ENCODE data around the gene VPS4A. TPM values are rescaled to one million over a fixed set of nuclear protein-coding genes. Genes with fewer than 3 reads are reported as not detected.

The VPS4A gene
- total and polyA plus RNA-seq, 10 of the 15 experiments (the other 5 are each of a cell fraction or from before 2014, with no cell fraction given), result 5.2 to 36.3 (median 21.4) TPM

DNA sequence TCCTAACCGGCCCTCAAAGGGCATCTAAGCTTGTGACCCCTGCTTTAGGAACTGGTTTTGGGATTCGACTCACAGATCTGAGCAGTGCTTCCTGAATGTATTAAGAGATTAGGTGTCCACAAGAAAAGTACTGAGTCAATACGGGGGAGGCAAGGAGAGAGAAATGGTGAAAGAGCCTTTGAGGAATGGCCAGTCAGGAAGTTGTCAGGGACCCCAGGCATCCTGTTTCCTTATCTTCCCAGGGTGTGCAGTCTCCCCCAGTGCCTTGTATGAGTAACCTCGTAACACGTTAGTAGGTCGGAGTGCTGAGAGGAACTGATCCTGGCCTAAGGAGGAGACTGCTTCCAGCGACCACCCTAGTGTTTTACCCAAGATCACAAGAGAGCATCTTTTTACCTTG, 56.8 kb downstream of the VPS4A start (continued):
- TF ChIP-seq, protein P1, sequence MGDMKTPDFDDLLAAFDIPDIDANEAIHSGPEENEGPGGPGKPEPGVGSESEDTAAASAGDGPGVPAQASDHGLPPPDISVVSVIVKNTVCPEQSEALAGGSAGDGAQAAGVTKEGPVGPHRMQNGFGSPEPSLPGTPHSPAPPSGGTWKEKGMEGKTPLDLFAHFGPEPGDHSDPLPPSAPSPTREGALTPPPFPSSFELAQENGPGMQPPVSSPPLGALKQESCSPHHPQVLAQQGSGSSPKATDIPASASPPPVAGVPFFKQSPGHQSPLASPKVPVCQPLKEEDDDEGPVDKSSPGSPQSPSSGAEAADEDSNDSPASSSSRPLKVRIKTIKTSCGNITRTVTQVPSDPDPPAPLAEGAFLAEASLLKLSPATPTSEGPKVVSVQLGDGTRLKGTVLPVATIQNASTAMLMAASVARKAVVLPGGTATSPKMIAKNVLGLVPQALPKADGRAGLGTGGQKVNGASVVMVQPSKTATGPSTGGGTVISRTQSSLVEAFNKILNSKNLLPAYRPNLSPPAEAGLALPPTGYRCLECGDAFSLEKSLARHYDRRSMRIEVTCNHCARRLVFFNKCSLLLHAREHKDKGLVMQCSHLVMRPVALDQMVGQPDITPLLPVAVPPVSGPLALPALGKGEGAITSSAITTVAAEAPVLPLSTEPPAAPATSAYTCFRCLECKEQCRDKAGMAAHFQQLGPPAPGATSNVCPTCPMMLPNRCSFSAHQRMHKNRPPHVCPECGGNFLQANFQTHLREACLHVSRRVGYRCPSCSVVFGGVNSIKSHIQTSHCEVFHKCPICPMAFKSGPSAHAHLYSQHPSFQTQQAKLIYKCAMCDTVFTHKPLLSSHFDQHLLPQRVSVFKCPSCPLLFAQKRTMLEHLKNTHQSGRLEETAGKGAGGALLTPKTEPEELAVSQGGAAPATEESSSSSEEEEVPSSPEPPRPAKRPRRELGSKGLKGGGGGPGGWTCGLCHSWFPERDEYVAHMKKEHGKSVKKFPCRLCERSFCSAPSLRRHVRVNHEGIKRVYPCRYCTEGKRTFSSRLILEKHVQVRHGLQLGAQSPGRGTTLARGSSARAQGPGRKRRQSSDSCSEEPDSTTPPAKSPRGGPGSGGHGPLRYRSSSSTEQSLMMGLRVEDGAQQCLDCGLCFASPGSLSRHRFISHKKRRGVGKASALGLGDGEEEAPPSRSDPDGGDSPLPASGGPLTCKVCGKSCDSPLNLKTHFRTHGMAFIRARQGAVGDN (IDR thresholded peaks at IDR 0.05), result no peak
- TF ChIP-seq IRF4 (IDR thresholded peaks at IDR 0.05; ENCODE audit: low read depth, low read length) (no peak), NFXL1 (IDR thresholded peaks at IDR 0.05; ENCODE audit: borderline replicate concordance) (no peak), BCL11A (IDR thresholded peaks at IDR 0.05; ENCODE audit: low read depth, low read length) (no peak)

- no peak overlapping the region for H3K9ac ChIP-seq (ENCODE audit: control insufficient read depth, insufficient read depth, low read length)
- CTCF ChIA-PET, result no interaction called here
- H3K4me3 ChIP-seq, result no peak overlapping the region
- TF ChIP-seq E4F1 (IDR thresholded peaks at IDR 0.05; ENCODE audit: borderline replicate concordance, partially characterized antibody), result no peak
- peaks cover 18 to 41% of the 10 kb centered on the region in 2 experiments for H3K36me3 ChIP-seq (ENCODE audit: control insufficient read depth in 2 of 2, insufficient read depth in 2 of 2, low read length in 1 of 2)
- intact Hi-C loops (cut with micrococcal nuclease; ENCODE audit: unreplicated experiment) (no loop called here), in situ Hi-C loops (cut with MboI) (no loop called here)
- no peak overlapping the region for H2AFZ ChIP-seq (ENCODE audit: control insufficient read depth, low read depth, low read length)
- BruUV-seq (replicated peaks), result no TSS peak
- H3K27ac ChIP-seq (ENCODE audit: control insufficient read depth, insufficient read depth), result no peak overlapping the region
- SMC1A ChIA-PET (ENCODE audit: uncharacterized antibody, unreplicated experiment), result no interaction called here
- no peaks in the 10 kb centered on the region for H3K9me3 ChIP-seq (replicated peaks; ENCODE audit: control insufficient read depth, insufficient read depth, low read length)
- no peak for ATAC-seq
- 98% methylated on average over 4 of the region's 4 CpGs for WGBS (ENCODE audit: insufficient coverage, insufficient replicate concordance, low lambda C conversion rate, missing lambda C conversion rate)
- no peaks in the 10 kb centered on the region for H3K27me3 ChIP-seq (replicated peaks in 1 of 2; ENCODE audit: control insufficient read depth in 2 of 2, insufficient read depth in 2 of 2, low read length in 1 of 2)
- H4K20me1 ChIP-seq (ENCODE audit: control insufficient read depth, insufficient read depth), result no peaks in the 10 kb centered on the region
- no peaks in the 10 kb centered on the region for H3K4me1 ChIP-seq (ENCODE audit: control insufficient read depth, insufficient read depth, low read length)
- RAD21 ChIA-PET (ENCODE audit: unreplicated experiment), result no interaction called here
- no peak for DNase-seq (ENCODE audit: low read depth, low spot score)
- no peak overlapping the region for H3K4me2 ChIP-seq (ENCODE audit: control insufficient read depth, insufficient read depth)
- POLR2A ChIA-PET, result no interaction called here
- FAIRE-seq, result no peak
- H3K79me2 ChIP-seq (ENCODE audit: control insufficient read depth, insufficient read depth, low read length), result no peaks in the 10 kb centered on the region
These were observed 57.7 kb downstream of the VPS4A start for GRCh38 chr16:69368866-69369265.

Data from GM12878 (cell line).